Right renal pelvis (tissue), 4 donors: Measurements from ENCODE around the gene MYCBPAP. TPM values are rescaled to one million over a fixed set of nuclear protein-coding genes. Genes with fewer than 3 reads are reported as not detected.

ENCODE experiments used
- DNase-seq, 4 donors: peaks; one replicate each; pipeline ENCODE4 v3.0.0-alpha.2; 2013; ENCODE audit warnings: low read depth in 4 of 4, low spot score in 3 of 4, missing footprints in 1 of 4
- polyA plus RNA-seq, 4 donors: library from polyadenylated mRNA; unstranded; fragments of 120-200 nt; gene quantifications; one replicate each; pipeline ENCODE4 v1.2.1, GENCODE V29; 2013; ENCODE audit not compliant: insufficient read length in 4 of 4

The MYCBPAP gene
- polyA plus RNA-seq, 4 donors = 1.9 to 3.0 (median 2.2) TPM

DNA sequence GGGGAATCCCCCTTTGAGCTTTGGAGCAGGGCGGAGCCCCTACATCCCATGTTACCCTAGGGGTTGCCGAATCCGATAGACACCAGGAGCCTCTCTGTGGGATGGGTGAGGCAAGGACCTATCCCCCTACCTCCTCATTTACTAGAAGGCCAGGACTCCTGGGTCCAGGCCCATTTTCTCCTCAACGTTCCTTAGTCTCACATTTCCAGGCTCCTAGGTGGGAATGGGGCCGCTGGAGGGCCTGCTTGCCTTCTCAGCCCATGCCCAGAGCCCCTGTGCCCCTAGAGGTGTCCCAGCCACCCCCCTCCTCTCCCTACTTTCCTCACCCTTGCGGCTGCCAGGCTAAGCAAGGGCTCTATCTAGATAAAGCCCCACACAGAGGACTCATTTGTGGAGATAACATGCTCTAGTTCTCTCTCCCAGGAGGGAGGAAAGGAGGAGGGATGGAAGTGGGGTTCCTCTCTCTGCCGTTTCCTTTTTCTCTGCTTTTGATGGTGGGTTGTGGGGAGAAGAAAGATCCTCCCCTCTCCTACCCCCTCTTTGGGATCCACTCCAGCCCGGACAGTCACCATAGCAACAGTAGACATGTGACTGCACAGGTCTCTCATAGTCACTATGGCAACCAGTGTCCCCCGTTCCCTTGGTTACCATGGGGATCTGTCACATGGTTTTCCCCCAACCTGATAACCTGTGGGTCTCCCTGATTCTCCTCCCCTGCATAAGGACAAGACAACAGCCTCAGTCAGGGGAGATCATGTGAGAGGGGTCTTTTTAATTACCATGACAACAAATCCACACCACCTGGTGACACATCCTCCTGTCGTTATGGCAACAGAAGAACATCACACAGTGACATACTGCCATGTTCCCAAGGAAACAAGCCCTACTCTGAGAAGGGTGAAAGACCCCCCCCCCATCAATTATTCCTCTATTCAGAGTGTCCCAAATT is 57.4 kb downstream of the MYCBPAP start:
- DNase-seq = no peak

DNA sequence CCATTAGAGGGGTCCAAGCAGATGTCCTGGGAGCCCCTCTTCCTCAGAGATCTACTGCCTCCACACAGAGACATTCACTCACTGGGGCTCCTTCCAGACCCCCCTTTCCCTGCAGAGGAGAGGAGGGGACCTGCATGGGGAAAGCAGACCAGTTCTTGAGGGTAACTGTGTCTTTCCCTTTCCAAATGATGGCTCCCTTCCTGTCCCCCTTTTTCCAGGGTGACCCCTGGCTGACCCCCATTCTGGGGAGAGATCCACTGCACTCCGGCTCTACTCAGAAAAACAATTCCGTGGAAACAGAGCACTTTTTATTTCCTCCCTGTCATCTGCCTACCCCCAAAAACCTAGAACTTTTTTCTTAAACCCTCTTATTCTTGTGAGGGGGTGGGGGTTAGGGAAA is 58.6 kb downstream of the MYCBPAP start:
- no peak for DNase-seq

DNA sequence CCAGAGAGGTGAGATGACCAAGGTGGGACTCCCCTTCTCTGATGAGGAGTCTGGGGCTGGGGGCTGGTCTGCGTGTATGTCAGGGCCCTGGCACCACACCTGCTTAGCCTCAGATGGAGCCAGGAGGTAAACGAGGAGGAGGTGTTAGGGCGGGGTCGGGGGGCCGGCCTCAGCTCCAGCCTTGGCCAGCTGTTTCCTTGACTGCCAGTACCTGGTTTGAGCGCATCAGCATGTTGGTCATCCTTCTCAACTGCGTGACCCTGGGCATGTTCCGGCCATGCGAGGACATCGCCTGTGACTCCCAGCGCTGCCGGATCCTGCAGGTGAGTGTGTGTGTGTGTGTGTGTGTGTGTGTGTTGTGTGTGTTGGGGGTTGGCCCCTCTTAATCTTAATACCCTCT is 60.4 kb downstream of the MYCBPAP start:
- DNase-seq = no peak

DNA sequence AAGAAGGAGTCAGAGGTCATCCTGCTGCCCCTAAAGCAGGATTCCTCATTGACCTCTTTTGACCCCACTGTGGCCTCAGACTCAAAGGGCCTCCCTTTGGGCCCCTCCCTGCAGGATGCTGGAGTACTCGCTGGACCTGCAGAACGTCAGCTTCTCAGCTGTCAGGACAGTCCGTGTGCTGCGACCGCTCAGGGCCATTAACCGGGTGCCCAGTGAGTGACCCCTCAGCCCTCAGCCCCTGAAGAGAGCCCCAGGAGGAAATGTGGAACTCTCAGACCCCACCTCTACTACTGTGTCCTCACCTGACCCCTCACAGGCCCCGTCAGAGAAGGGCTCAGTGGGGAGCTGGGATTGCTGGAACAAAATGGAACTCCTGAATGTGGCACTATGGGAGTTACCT is 61.4 kb downstream of the MYCBPAP start:
- DNase-seq = no peak

DNA sequence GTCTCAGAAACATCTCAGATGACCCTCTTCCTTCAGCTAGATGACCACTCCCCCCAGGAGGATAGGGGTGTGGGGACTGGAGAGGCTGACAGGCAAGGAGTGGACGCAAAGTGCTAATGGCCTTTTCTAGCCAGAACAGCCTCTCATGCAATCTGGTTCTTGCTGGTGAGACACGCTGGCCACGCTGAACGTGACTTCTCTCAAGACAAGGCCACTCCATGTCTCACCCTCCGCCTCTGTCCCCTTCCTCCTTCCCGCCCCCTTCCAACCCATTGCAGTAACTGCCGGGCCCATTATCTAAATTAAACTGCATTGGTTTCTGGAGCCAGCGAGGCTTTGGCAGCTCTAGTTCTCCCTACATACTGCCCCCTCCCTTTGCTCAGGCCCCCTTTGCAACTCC is 61.8 kb downstream of the MYCBPAP start:
- no peak for DNase-seq

DNA sequence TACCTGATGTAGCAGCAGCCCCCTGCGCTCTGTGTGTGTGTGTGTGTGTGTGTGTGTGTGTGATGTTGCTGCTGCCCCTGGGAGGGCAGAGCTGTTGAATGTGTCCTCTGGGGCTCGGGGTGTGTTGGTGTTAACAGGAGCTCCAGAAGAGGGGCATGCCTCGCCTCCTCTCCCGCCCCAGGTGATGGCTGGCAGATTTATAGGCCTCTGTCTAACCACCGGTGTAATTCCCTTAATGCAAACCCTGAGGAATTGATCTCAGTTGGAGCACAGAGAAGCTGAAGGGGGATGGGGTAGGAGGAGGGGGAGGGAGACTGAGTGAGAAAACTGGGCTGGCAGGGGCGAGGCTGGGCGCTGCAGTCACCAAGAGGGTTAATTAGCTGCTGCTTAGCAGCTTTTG is 62.3 kb downstream of the MYCBPAP start:
- no peak for DNase-seq

DNA sequence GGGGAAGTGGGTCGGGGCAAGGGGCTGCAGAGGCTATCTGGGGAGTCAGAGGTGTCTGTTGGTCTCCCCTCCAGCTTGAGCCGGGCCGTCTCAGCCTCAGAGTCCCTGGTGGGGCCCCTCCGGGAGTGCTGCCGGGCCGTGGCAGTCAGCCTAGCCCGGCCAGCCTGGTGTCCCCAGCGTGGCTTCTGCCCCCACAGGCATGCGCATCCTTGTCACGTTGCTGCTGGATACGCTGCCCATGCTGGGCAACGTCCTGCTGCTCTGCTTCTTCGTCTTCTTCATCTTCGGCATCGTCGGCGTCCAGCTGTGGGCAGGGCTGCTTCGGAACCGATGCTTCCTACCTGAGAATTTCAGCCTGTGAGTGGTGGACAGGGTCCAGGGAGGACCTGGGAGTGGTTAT is 63.4 kb downstream of the MYCBPAP start:
- DNase-seq = no peak

DNA sequence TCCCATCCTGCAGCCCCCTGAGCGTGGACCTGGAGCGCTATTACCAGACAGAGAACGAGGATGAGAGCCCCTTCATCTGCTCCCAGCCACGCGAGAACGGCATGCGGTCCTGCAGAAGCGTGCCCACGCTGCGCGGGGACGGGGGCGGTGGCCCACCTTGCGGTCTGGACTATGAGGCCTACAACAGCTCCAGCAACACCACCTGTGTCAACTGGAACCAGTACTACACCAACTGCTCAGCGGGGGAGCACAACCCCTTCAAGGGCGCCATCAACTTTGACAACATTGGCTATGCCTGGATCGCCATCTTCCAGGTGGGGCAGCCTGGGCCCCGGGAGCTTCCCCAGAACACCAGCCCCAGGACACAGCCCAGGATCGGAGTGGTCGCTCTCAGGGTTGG is 64.3 kb downstream of the MYCBPAP start:
- no peak for DNase-seq

DNA sequence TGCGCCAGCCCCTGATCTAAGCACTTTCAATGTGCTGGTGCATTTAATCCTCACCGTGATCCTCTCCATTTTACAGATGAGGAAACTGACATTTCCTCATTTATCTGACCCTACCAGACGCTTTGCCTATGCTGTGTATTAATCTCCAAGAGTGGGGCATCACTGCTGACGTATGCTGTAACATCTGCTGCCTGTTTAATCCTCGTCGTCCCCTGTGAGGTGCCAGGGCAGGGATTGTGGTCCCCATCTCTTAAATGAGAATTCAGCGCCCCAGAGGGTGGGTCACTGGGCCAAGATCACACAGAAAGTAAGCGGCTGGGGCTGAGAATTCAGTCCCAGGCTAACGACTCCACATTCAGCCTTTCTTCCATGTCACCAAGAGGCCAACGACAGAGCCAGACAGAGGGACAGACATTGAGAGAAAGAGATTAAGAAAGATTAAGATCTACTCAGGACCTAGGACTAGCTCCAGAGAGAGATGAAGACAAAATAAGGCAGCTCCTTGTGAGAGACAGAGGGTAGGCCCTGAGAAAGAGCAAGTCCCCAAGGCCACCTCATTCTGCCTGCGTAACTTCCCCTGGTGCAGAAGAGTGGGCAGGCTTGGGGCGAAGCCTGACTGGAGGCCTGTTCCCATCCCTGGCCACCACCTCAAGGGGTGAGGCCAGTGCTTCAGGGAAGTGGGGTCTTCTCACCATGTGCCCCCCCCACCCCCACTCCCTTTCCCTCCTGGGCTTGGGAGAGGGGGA is 65.8 kb downstream of the MYCBPAP start:
- no peak for DNase-seq

DNA sequence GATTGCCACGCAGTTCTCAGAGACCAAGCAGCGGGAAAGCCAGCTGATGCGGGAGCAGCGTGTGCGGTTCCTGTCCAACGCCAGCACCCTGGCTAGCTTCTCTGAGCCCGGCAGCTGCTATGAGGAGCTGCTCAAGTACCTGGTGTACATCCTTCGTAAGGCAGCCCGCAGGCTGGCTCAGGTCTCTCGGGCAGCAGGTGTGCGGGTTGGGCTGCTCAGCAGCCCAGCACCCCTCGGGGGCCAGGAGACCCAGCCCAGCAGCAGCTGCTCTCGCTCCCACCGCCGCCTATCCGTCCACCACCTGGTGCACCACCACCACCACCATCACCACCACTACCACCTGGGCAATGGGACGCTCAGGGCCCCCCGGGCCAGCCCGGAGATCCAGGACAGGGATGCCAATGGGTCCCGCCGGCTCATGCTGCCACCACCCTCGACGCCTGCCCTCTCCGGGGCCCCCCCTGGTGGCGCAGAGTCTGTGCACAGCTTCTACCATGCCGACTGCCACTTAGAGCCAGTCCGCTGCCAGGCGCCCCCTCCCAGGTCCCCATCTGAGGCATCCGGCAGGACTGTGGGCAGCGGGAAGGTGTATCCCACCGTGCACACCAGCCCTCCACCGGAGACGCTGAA is 67.5 kb downstream of the MYCBPAP start:
- DNase-seq = no peak

DNA sequence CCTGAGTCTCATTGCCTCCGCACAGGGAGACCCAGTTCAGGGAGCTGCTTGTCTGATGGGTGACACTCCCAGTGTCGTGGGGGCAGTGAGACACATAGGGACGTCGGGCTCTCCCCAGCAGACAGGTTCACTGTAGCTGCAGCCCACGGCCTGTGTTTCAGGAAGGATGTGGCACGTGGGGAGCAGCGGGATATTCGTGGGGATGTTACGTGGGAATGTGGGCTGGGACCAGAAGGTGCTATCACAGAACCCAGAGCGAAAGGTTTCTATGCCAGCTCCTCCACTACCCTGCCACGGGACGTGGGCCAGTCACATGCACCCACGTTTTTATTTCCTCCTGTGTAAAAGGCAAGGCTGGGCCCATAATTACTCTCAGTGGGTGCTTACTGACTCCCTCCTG is 68.6 kb downstream of the MYCBPAP start:
- DNase-seq = no peak

DNA sequence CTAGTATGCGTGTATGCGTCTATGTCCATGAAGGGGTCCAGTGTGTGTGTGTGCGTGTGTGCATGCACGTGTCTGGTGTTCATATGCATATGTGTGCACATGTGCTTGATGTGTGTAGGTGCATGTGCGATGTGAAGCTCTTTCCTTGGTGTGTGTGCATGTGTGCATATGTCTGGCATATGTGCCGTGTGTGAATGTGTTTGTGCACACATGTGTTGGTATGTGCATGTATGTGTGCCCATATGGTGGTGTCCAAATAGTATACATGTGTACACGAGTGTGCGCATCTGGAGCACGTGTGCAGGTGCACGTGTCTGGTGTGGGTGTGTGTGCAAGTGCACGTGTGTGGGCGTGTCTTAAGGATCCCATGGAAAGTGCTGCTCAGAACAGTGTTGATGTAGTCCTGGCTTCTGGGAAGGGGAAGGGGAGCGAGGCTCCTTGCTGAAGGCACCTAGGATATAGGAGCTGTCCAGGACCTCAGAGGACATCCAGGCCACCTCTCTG is 69.3 kb downstream of the MYCBPAP start:
- DNase-seq = no peak

DNA sequence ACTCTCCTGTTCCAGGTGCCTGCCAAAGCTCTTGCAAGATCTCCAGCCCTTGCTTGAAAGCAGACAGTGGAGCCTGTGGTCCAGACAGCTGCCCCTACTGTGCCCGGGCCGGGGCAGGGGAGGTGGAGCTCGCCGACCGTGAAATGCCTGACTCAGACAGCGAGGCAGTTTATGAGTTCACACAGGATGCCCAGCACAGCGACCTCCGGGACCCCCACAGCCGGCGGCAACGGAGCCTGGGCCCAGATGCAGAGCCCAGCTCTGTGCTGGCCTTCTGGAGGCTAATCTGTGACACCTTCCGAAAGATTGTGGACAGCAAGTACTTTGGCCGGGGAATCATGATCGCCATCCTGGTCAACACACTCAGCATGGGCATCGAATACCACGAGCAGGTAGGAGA is 69.9 kb downstream of the MYCBPAP start:
- no peak for DNase-seq

DNA sequence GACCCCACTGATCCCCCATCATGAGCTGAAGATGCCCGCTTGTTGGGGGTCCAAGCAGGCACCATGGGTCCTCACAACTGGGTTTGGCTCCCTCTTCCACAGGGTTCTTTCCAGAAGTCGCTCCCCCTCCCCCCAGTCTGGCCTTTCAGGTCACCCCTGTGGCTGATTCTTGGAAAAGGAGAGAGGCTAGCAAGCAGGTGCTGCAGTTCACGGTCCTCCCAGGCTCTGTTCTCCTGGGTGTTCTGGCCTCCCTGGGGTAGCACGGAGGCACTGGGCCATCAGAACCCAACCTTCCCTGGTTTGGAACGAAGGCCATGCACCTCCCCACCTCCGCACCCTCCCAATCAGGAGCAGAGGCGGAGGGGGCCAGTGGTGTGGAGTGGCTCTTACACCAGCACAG is 71.2 kb downstream of the MYCBPAP start:
- DNase-seq = no peak

DNA sequence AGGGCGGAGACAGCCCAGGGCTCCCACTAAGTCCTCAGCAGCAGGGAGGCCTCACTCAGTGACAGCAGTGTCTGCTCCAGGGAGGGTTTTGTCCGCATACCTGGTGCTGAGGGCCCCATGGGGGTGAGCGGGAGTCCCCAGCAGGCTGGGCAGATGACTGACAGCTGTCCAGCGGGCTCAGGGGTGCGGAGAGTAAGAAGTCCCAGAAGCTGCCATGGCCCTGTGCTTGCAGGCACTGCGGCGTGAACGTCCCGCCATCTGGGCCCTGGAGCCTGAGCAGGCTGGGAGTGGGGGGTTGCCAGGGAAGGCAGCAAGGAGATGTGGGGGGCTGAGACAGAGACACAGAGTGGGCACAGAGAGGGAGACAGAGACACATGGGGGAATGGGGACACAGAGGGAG is 72.4 kb downstream of the MYCBPAP start:
- DNase-seq = no peak

Other genes starting within 250 kb of the MYCBPAP start
- 1 to 10 TPM; 1.7 to 3.0 (median 2.4) TPM for gene TMEM92, start 234.0 kb upstream of the MYCBPAP start, polyA plus RNA-seq
- gene XYLT2, start 162.3 kb upstream of the MYCBPAP start, polyA plus RNA-seq = 10 to 100 TPM; 17.9 to 25.8 (median 19.0) TPM
- 10 to 100 TPM; 64.6 to 78.2 (median 73.0) TPM for gene MRPL27, start 135.3 kb upstream of the MYCBPAP start, polyA plus RNA-seq
- 1 to 10 TPM; 7.4 to 9.1 (median 7.9) TPM for gene EME1, start 135.2 kb upstream of the MYCBPAP start, polyA plus RNA-seq
- gene LRRC59, start 110.9 kb upstream of the MYCBPAP start, polyA plus RNA-seq = 10 to 100 TPM; 59.9 to 65.0 (median 63.8) TPM
- gene ACSF2, start 82.2 kb upstream of the MYCBPAP start, polyA plus RNA-seq = 10 to 100 TPM; 68.7 to 97.0 (median 91.0) TPM
- 1 to 10 TPM in 3 of 4 donors, under 1 TPM in 1; 0.91 to 3.0 (median 1.7) TPM for gene CHAD, start 39.6 kb upstream of the MYCBPAP start, polyA plus RNA-seq
- 10 to 100 TPM; 49.7 to 56.5 (median 53.1) TPM for gene RSAD1, start 29.6 kb upstream of the MYCBPAP start, polyA plus RNA-seq
- gene EPN3, start 24.3 kb downstream of the MYCBPAP start, polyA plus RNA-seq = 10 to 100 TPM; 10.1 to 12.9 (median 10.9) TPM
- gene SPATA20, start 38.7 kb downstream of the MYCBPAP start, polyA plus RNA-seq = 10 to 100 TPM; 52.2 to 62.3 (median 53.7) TPM
- gene CACNA1G, start 52.3 kb downstream of the MYCBPAP start, polyA plus RNA-seq = 1 to 10 TPM; 6.5 to 7.4 (median 6.9) TPM
- gene ABCC3, start 126.4 kb downstream of the MYCBPAP start, polyA plus RNA-seq = 10 to 100 TPM in 1 of 4 donors, 1 to 10 TPM in 3; 6.9 to 11.3 (median 9.7) TPM
- 10 to 100 TPM; 41.0 to 51.6 (median 49.3) TPM for gene ANKRD40, start 199.5 kb downstream of the MYCBPAP start, polyA plus RNA-seq
- 100 to 1,000 TPM; 493 to 644 (median 630) TPM for gene LUC7L3, start 211.2 kb downstream of the MYCBPAP start, polyA plus RNA-seq